ENCODE measurements around the gene FBXL19. TPM values are rescaled to one million over a fixed set of nuclear protein-coding genes. Genes with fewer than 3 reads are reported as not detected.

The FBXL19 gene
- total and polyA plus RNA-seq, 4 donors, result 0.31 to 4.8 (median 2.7) TPM

Small RNA genes lying within 50 kb of the gene (small RNA-seq; reads per million reads assigned to genes)
- gene AC135048.1 (not detected), gene MIR4519 (not detected), gene MIR762 (not detected)

Other genes with a start within 250 kb of the FBXL19 start
- gene SRCAP, start 224.4 kb upstream of the FBXL19 start, total RNA-seq, result 10 to 100 TPM; 26.8 to 27.7 TPM
- 1 to 10 TPM; 7.6 to 8.7 TPM for gene SRCAP, start 224.4 kb upstream of the FBXL19 start, polyA plus RNA-seq
- 10 to 100 TPM in 1 of 2 donors, 1 to 10 TPM in 1; 9.2 to 16.3 TPM for gene PHKG2, start 175.1 kb upstream of the FBXL19 start, total RNA-seq
- gene PHKG2, start 175.1 kb upstream of the FBXL19 start, polyA plus RNA-seq, result 10 to 100 TPM; 19.5 to 21.2 TPM
- gene CFAP119, start 161.5 kb upstream of the FBXL19 start, total RNA-seq, result 1 to 10 TPM in 1 of 2 donors, under 1 TPM in 1; 0.33 to 2.7 TPM
- gene CFAP119, start 161.5 kb upstream of the FBXL19 start, polyA plus RNA-seq, result 1 to 10 TPM in 1 of 2 donors, under 1 TPM in 1; 0.82 to 1.6 TPM
- gene RNF40, start 161.2 kb upstream of the FBXL19 start, total RNA-seq, result 10 to 100 TPM; 41.0 to 55.4 TPM
- 10 to 100 TPM; 25.9 to 27.1 TPM for gene RNF40, start 161.2 kb upstream of the FBXL19 start, polyA plus RNA-seq
- 1 to 10 TPM; 3.3 to 4.2 TPM for gene ZNF629, start 136.4 kb upstream of the FBXL19 start, total RNA-seq
- gene ZNF629, start 136.4 kb upstream of the FBXL19 start, polyA plus RNA-seq, result 1 to 10 TPM in 1 of 2 donors, under 1 TPM in 1; 0.86 to 3.5 TPM
- 1 to 10 TPM; 3.4 to 6.1 TPM for gene BCL7C, start 29.5 kb upstream of the FBXL19 start, total RNA-seq
- gene BCL7C, start 29.5 kb upstream of the FBXL19 start, polyA plus RNA-seq, result 1 to 10 TPM; 4.9 to 7.1 TPM
- under 1 TPM in 1 of 2 donors, not detected in 1; 0.75 TPM for gene CTF1, start 27.0 kb upstream of the FBXL19 start, total RNA-seq
- gene CTF1, start 27.0 kb upstream of the FBXL19 start, polyA plus RNA-seq, result under 1 TPM; 0.19 to 0.35 TPM
- gene ORAI3, start 25.5 kb downstream of the FBXL19 start, total RNA-seq, result 10 to 100 TPM; 26.6 to 39.1 TPM
- 10 to 100 TPM; 28.8 to 34.1 TPM for gene ORAI3, start 25.5 kb downstream of the FBXL19 start, polyA plus RNA-seq
- 1 to 10 TPM; 3.6 to 3.8 TPM for gene SETD1A, start 34.2 kb downstream of the FBXL19 start, total RNA-seq
- 1 to 10 TPM; 2.7 to 4.9 TPM for gene SETD1A, start 34.2 kb downstream of the FBXL19 start, polyA plus RNA-seq
- 10 to 100 TPM; 23.9 to 84.8 TPM for gene HSD3B7, start 61.6 kb downstream of the FBXL19 start, total RNA-seq
- gene HSD3B7, start 61.6 kb downstream of the FBXL19 start, polyA plus RNA-seq, result 10 to 100 TPM; 74.0 to 93.9 TPM
- 1 to 10 TPM in 1 of 2 donors, under 1 TPM in 1; 0.09 to 1.2 TPM for gene STX1B, start 87.1 kb downstream of the FBXL19 start, total RNA-seq
- gene STX1B, start 87.1 kb downstream of the FBXL19 start, polyA plus RNA-seq, result under 1 TPM; 0.19 to 0.82 TPM
- gene STX4, start 110.0 kb downstream of the FBXL19 start, total RNA-seq, result 10 to 100 TPM; 11.4 to 19.8 TPM
- 10 to 100 TPM; 14.9 to 22.1 TPM for gene STX4, start 110.0 kb downstream of the FBXL19 start, polyA plus RNA-seq
- gene ZNF668, start 150.7 kb downstream of the FBXL19 start, total RNA-seq, result 1 to 10 TPM; 4.4 to 4.8 TPM
- gene ZNF668, start 150.7 kb downstream of the FBXL19 start, polyA plus RNA-seq, result 1 to 10 TPM in 1 of 2 donors, under 1 TPM in 1; 0.92 to 3.3 TPM
- 1 to 10 TPM; 5.4 to 9.6 TPM for gene ZNF646, start 150.8 kb downstream of the FBXL19 start, total RNA-seq
- gene ZNF646, start 150.8 kb downstream of the FBXL19 start, polyA plus RNA-seq, result 1 to 10 TPM in 1 of 2 donors, under 1 TPM in 1; 0.89 to 2.7 TPM
- gene PRSS53, start 165.4 kb downstream of the FBXL19 start, total RNA-seq, result 10 to 100 TPM in 1 of 2 donors, under 1 TPM in 1; 0.51 to 14.5 TPM
- 1 to 10 TPM; 1.6 to 4.4 TPM for gene PRSS53, start 165.4 kb downstream of the FBXL19 start, polyA plus RNA-seq
- 100 to 1,000 TPM in 1 of 2 donors, 10 to 100 TPM in 1; 29.9 to 166 TPM for gene VKORC1, start 171.2 kb downstream of the FBXL19 start, total RNA-seq
- gene VKORC1, start 171.2 kb downstream of the FBXL19 start, polyA plus RNA-seq, result 100 to 1,000 TPM; 360 to 519 TPM
- gene BCKDK, start 184.8 kb downstream of the FBXL19 start, total RNA-seq, result 10 to 100 TPM; 10.0 to 29.5 TPM
- gene BCKDK, start 184.8 kb downstream of the FBXL19 start, polyA plus RNA-seq, result 10 to 100 TPM; 40.2 to 41.6 TPM
- 10 to 100 TPM; 20.9 to 37.4 TPM for gene KAT8, start 194.1 kb downstream of the FBXL19 start, total RNA-seq
- gene KAT8, start 194.1 kb downstream of the FBXL19 start, polyA plus RNA-seq, result 10 to 100 TPM; 15.9 to 18.3 TPM
- gene PRSS8, start 212.2 kb downstream of the FBXL19 start, total RNA-seq, result 1 to 10 TPM; 1.1 to 8.3 TPM
- gene PRSS8, start 212.2 kb downstream of the FBXL19 start, polyA plus RNA-seq, result 10 to 100 TPM in 1 of 2 donors, 1 to 10 TPM in 1; 8.5 to 50.1 TPM
- under 1 TPM; 0.09 to 0.50 TPM for gene PRSS36, start 226.5 kb downstream of the FBXL19 start, total RNA-seq
- gene PRSS36, start 226.5 kb downstream of the FBXL19 start, polyA plus RNA-seq, result 1 to 10 TPM in 1 of 2 donors, under 1 TPM in 1; 0.74 to 2.1 TPM